ENCODE data around the gene CCDC73.

Gene CCDC73

DNA sequence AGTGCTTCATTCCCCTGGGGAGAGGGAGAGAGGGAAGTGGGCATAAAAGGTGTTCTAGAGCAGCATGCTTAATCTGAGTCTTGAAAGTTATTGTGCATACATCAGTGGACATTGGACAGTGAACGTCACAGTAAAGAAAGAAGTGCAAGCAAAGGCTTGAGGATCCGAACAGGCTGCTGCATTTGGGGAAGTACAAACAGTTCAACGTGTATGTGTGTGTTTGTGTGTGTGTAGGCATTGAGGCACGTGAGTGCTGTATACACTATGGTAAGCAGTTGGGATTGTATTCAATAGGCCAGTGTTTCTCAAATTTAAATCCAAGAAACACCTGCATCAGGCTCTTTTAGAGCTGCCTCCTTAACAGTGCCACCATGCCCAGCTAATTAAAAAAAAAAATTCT lies 221.2 kb downstream of the CCDC73 start:
- no peak for DNase-seq (ENCODE audit: extremely low read depth, low read depth)
- TF ChIP-seq, protein P1, sequence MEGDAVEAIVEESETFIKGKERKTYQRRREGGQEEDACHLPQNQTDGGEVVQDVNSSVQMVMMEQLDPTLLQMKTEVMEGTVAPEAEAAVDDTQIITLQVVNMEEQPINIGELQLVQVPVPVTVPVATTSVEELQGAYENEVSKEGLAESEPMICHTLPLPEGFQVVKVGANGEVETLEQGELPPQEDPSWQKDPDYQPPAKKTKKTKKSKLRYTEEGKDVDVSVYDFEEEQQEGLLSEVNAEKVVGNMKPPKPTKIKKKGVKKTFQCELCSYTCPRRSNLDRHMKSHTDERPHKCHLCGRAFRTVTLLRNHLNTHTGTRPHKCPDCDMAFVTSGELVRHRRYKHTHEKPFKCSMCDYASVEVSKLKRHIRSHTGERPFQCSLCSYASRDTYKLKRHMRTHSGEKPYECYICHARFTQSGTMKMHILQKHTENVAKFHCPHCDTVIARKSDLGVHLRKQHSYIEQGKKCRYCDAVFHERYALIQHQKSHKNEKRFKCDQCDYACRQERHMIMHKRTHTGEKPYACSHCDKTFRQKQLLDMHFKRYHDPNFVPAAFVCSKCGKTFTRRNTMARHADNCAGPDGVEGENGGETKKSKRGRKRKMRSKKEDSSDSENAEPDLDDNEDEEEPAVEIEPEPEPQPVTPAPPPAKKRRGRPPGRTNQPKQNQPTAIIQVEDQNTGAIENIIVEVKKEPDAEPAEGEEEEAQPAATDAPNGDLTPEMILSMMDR (IDR thresholded peaks at IDR 0.05; ENCODE audit: low read depth, low read length): no peak

DNA sequence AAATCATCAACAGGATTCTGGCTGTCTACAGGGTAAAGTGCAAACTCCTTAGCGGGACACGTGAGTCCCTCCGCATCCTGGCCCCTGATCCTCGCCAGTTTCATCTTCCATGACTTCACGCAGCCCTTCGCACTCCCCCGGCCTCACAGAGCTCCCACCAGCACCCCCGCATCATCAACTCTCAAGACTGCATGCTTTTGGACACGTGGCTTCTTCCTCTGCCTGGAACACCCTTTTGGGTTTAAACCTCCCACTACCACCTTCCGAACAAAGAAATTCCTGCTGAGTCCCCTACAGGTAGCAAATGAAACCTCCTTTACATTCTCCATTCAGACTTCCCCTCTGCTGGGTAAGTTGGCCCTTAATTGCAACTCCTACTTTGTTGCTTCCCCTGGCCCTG lies 223.4 kb downstream of the CCDC73 start:
- TF ChIP-seq, protein P1 (IDR thresholded peaks at IDR 0.05; ENCODE audit: low read depth, low read length): no peak
- no peak for DNase-seq (ENCODE audit: extremely low read depth, low read depth)

DNA sequence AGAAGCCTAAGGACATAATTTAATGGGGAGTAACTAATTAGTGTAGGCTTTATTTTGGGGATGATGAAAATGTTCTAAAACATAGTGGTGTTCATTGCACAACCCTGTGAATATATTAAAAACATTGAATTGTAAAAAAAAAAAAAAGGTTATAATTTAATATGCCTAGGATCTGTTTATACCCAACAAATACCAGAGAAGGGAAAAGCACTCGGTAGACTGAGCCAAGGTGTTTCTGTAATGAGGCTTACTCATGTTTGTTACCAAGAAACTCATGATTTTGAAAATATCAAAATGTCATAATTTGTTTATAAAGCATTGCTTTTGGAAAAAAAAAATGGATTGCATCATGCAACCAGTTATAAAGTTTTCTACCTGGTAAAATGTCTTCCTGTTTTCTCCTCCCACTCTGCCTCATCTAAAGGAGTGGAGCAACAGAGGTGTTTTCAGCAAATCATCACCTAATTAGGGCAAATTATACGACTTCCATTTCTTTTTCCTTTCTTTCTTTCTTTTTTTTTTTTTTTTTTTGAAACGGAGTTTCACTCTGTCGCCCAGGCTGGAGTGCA lies 225.1 kb downstream of the CCDC73 start:
- TF ChIP-seq, protein P1 (IDR thresholded peaks at IDR 0.05; ENCODE audit: low read depth, low read length): no peak

DNA sequence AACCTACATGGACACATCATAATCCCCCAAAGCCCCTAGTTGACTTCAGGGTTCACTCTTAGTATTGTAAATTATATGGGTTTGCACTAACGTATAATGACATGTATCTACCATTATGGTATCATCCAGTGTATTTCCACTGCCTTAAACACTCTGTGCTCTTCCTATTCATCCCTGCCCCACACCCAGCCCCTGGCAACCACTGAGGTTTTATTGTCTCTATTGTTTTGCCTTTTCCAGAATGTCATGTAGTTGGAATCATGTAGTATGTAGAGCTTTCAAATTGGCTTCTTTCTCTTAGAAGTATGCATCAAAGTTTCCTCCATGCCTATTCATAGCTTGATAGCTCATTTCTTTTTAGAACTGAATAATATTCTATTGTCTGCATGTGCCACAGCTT lies 227.3 kb downstream of the CCDC73 start:
- TF ChIP-seq, protein P1 (IDR thresholded peaks at IDR 0.05; ENCODE audit: low read depth, low read length): no peak
- DNase-seq (ENCODE audit: extremely low read depth, low read depth): no peak

More for the DNA sequence above, 225.1 kb downstream of the CCDC73 start:
- DNase-seq (ENCODE audit: extremely low read depth, low read depth): no peak

DNA sequence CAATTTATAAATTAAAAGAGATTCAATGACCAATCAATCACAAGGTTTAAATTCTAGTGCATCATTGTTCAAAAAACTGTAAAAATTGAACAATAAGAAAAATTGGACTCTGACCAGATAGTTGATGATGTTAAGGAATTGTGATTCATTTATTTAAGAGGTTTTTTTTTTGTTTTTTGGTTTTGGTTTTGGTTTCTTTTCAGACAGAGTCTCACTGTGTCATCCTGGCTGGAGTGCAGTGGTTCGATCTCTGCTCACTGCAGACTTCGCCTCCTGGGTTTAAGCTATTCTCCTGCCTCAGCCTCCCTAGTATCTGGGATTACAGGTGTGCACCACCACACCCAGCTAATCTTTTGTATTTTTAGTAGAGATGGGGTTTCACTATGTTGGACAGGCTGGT lies 227.9 kb downstream of the CCDC73 start:
- DNase-seq (ENCODE audit: extremely low read depth, low read depth): no peak
- TF ChIP-seq, protein P1 (IDR thresholded peaks at IDR 0.05; ENCODE audit: low read depth, low read length): no peak

DNA sequence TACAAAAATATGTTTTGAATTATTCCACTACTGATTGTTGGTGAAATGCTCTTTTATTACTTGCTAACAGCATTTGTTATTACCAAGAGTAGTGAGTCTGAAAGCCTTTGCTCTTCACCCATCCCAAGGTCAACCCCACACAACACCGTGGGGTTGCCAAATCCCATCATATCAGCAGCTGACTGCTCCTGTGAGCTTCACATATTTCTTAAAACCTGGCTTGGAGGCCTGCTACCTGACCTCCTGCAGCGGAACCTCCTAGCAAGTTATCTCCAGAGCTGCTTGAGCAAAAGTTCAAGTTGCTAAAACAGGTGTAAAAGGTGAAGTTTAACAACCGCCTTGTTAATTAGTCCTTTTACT lies 230.9 kb downstream of the CCDC73 start:
- TF ChIP-seq, protein P1 (IDR thresholded peaks at IDR 0.05; ENCODE audit: low read depth, low read length): no peak
- no peak for DNase-seq (ENCODE audit: extremely low read depth, low read depth)

DNA sequence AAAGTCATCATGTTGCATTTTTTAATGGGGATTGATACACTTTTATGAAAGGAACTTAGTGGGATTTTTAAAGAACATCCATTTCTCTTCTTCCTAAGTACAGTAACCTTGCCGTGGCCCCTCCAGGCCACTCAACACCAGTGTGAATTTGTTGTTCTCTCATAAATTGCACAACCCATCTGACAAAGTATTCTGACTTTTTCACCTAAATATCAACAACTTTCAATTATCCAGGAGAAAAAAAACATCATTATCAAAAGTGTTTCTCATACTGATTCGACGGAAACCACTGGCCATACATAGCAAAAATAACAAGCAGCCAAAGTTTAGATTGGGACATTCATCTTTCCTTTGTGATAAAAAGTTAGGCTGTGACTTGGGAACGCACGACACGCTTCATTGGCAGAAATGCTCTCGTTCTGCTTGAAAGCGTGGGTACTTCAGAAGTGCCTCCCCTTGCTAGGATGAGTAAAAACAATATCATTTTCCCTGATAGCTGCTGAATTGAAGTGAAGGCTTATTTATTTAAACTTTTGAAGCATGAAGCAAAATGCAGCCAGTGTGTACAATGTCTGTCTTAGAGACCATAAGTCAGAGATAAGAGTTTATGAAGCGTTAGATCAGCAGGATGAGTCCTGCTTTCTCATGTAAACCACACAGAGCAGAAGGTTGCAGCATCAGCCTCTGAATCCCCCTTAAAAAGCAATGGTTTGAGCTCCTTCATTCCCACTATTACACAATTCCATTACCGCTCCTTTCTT lies 231.4 kb downstream of the CCDC73 start:
- no peak for DNase-seq (ENCODE audit: extremely low read depth, low read depth)
- TF ChIP-seq, protein P1 (IDR thresholded peaks at IDR 0.05; ENCODE audit: low read depth, low read length): no peak
